Progenitor cell of endocrine pancreas (in vitro differentiated cells): Measurements from ENCODE around the gene KIF18B. TPM values are rescaled to one million over a fixed set of nuclear protein-coding genes. Genes with fewer than 3 reads are reported as not detected.

Experiments
- DNase-seq: peaks from one replicate; pipeline ENCODE4 v3.0.0; 2021; ENCODE audit warnings: low spot score; ENCODE audit not compliant: unreplicated experiment
- H3K27ac Mint-ChIP-seq: 2 replicates; pipeline ENCODE4 v1.8.0; 2021; ENCODE audit warnings: mild to moderate bottlenecking, moderate library complexity, mixed read lengths
- H3K27me3 Mint-ChIP-seq: 2 replicates; pipeline ENCODE4 v1.8.0; 2021; ENCODE audit warnings: mixed read lengths
- H3K36me3 Mint-ChIP-seq: 2 replicates; pipeline ENCODE4 v1.8.0; 2022; ENCODE audit warnings: mixed read lengths; ENCODE audit not compliant: insufficient read depth
- H3K4me1 Mint-ChIP-seq: 2 replicates; pipeline ENCODE4 v1.8.0; 2021; ENCODE audit warnings: low read depth, mixed read lengths
- H3K4me3 Mint-ChIP-seq: 2 replicates; pipeline ENCODE4 v1.8.0; 2021; ENCODE audit warnings: low read depth, mild to moderate bottlenecking, moderate library complexity, mixed read lengths
- H3K9me3 Mint-ChIP-seq: 2 replicates; pipeline ENCODE4 v1.8.0; 2021; ENCODE audit warnings: low read depth, mixed read lengths
- CTCF ChIP-seq: fragments of 200-600 bp; sonication (generic); IDR thresholded peaks from one replicate; pipeline ENCODE4 v1.5.0; 2021; ENCODE audit warnings: antibody characterized with exemption, mild to moderate bottlenecking; ENCODE audit not compliant: unreplicated experiment
- long read RNA-seq: library from polyadenylated mRNA; unstranded; transcript quantifications from one replicate; pipeline ENCODE4 v2.0.0, GENCODE V29; 2020
- total RNA-seq: library from RNA; stranded (reverse); gene quantifications from 2 replicates; pipeline ENCODE4 v1.2.1, GENCODE V29; 2021

KIF18B gene
- 27.7 and 32.2 TPM in 2 replicates for total RNA-seq
- long read RNA-seq, partial matches to known transcripts, result 4 of 4 reads
- long read RNA-seq, other reads (novel, unspliced or antisense), result 0 of 4 reads

- H3K4me1 Mint-ChIP-seq, result peaks cover 10% of the 10 kb centered on the region
- H3K9me3 Mint-ChIP-seq, result no peaks in the 10 kb centered on the region
- peaks cover 9% of the 10 kb centered on the region for H3K27me3 Mint-ChIP-seq
- no peak for TF ChIP-seq CTCF
- peak within 1 kb of the TSS; percentile 86 for H3K27ac Mint-ChIP-seq
- peak within 1 kb of the TSS; percentile 89 for H3K4me3 Mint-ChIP-seq
- peak; percentile 68 for DNase-seq
- H3K36me3 Mint-ChIP-seq, result no peaks in the 10 kb centered on the region
Observed at GRCh38 chr17:44947461-44948314, at the start of gene KIF18B. KIF18B (minus strand) TSS chr17:44947773; CDS start chr17:44936344, 11,429 bp downstream.

GRCh38 chr17:44996304-44996703, 48.7 kb upstream of the KIF18B start:
- H3K4me3 Mint-ChIP-seq, result no peak overlapping the region
- peaks cover 23% of the 10 kb centered on the region for H3K4me1 Mint-ChIP-seq
- TF ChIP-seq CTCF, result no peak
- no peaks in the 10 kb centered on the region for H3K36me3 Mint-ChIP-seq
- H3K27me3 Mint-ChIP-seq, result peaks cover 27% of the 10 kb centered on the region
- no peak overlapping the region for H3K27ac Mint-ChIP-seq
- peaks cover 9% of the 10 kb centered on the region for H3K9me3 Mint-ChIP-seq
- DNase-seq, result no peak

- TF ChIP-seq CTCF, result no peak
- Mint-ChIP-seq H3K27me3 (peaks cover 27% of the 10 kb centered on the region), H3K36me3 (no peaks in the 10 kb centered on the region), H3K27ac (no peak overlapping the region), H3K4me3 (no peak overlapping the region), H3K4me1 (peaks cover 20% of the 10 kb centered on the region), H3K9me3 (peaks cover 9% of the 10 kb centered on the region)
- no peak for DNase-seq
Observed at GRCh38 chr17:44995436-44996001, 47.9 kb upstream of the KIF18B start.

GRCh38 chr17:44992242-44992939, 44.8 kb upstream of the KIF18B start:
- Mint-ChIP-seq H3K9me3 (no peaks in the 10 kb centered on the region), H3K27ac (no peak overlapping the region), H3K36me3 (no peaks in the 10 kb centered on the region), H3K27me3 (peaks cover 29% of the 10 kb centered on the region), H3K4me1 (peaks cover 33% of the 10 kb centered on the region), H3K4me3 (no peak overlapping the region)
- no peak for DNase-seq
- no peak for TF ChIP-seq CTCF

- peak overlapping the region; percentile 7 for H3K27ac Mint-ChIP-seq
- H3K27me3 Mint-ChIP-seq, result peaks cover 23% of the 10 kb centered on the region
- H3K4me3 Mint-ChIP-seq, result no peak overlapping the region
- DNase-seq, result no peak
- peaks cover 34% of the 10 kb centered on the region for H3K4me1 Mint-ChIP-seq
- no peak for TF ChIP-seq CTCF
- H3K9me3 Mint-ChIP-seq, result no peaks in the 10 kb centered on the region
- H3K36me3 Mint-ChIP-seq, result no peaks in the 10 kb centered on the region
Observed at GRCh38 chr17:44990994-44991393, 43.4 kb upstream of the KIF18B start.
